Activated CD8-positive, alpha-beta memory T cell treated with anti-CD3 and anti-CD28 coated beads, Interleukin-2, amount 50 U/mL, for 24 hours (primary cell): ENCODE data around the gene LRRFIP1.
"Not testable (repeated sequence)": the region's sequence is repeated elsewhere in the genome, so short reads cannot be mapped to it uniquely, and the experiment has no call there.

Source experiments
- DNase-seq: peaks from one replicate; pipeline ENCODE4 v3.0.0-alpha.2; 2020; ENCODE audit errors: extremely low read depth

The LRRFIP1 gene

GRCh38 chr2:237627441-237628246 lies at the start of gene LRRFIP1:
Gene LRRFIP1 (plus strand): TSS chr2:237627587. CDS start chr2:237627645, 58 bp downstream.
- no peak for DNase-seq

GRCh38 chr2:237577956-237578870 lies 49.2 kb upstream of the LRRFIP1 start:
- no peak for DNase-seq

GRCh38 chr2:237581326-237581725 lies 46.1 kb upstream of the LRRFIP1 start:
- DNase-seq: no peak

GRCh38 chr2:237581751-237582746 lies 45.3 kb upstream of the LRRFIP1 start:
- peak; percentile 20 for DNase-seq

GRCh38 chr2:237583385-237584295 lies 43.7 kb upstream of the LRRFIP1 start:
- DNase-seq: no peak

- no peak for DNase-seq
Measured at GRCh38 chr2:237585590-237586221, 41.7 kb upstream of the LRRFIP1 start.

- no peak for DNase-seq
Measured at GRCh38 chr2:237588044-237588696, 39.2 kb upstream of the LRRFIP1 start.

GRCh38 chr2:237590272-237591140 lies 36.9 kb upstream of the LRRFIP1 start, which contains the start of gene RAB17:
Gene RAB17 (minus strand): TSS chr2:237590734. CDS start chr2:237586154, 4,580 bp downstream.
- DNase-seq: no peak

- DNase-seq: no peak
Measured at GRCh38 chr2:237591141-237591881, 36.1 kb upstream of the LRRFIP1 start.

GRCh38 chr2:237592425-237592980 lies 34.9 kb upstream of the LRRFIP1 start:
- no peak for DNase-seq

GRCh38 chr2:237593036-237593435 lies 34.4 kb upstream of the LRRFIP1 start:
- no peak for DNase-seq

- no peak for DNase-seq
Measured at GRCh38 chr2:237593596-237594320, 33.6 kb upstream of the LRRFIP1 start.

GRCh38 chr2:237594514-237594871 lies 32.9 kb upstream of the LRRFIP1 start:
- no peak for DNase-seq

GRCh38 chr2:237595829-237596519 lies 31.4 kb upstream of the LRRFIP1 start:
- not testable (repeated sequence) for DNase-seq

- no peak for DNase-seq
Measured at GRCh38 chr2:237596520-237597195, 30.7 kb upstream of the LRRFIP1 start.
